GM19193 (cell line): Measurements from ENCODE around the gene UBE2E2.

Experiments used
- POLR2A ChIP-seq: IDR thresholded peaks from 4 replicates; pipeline ENCODE4 v1.6.1; 2011; ENCODE audit not compliant: insufficient read depth, insufficient read length; ENCODE audit errors: extremely low read depth

Gene UBE2E2

DNA sequence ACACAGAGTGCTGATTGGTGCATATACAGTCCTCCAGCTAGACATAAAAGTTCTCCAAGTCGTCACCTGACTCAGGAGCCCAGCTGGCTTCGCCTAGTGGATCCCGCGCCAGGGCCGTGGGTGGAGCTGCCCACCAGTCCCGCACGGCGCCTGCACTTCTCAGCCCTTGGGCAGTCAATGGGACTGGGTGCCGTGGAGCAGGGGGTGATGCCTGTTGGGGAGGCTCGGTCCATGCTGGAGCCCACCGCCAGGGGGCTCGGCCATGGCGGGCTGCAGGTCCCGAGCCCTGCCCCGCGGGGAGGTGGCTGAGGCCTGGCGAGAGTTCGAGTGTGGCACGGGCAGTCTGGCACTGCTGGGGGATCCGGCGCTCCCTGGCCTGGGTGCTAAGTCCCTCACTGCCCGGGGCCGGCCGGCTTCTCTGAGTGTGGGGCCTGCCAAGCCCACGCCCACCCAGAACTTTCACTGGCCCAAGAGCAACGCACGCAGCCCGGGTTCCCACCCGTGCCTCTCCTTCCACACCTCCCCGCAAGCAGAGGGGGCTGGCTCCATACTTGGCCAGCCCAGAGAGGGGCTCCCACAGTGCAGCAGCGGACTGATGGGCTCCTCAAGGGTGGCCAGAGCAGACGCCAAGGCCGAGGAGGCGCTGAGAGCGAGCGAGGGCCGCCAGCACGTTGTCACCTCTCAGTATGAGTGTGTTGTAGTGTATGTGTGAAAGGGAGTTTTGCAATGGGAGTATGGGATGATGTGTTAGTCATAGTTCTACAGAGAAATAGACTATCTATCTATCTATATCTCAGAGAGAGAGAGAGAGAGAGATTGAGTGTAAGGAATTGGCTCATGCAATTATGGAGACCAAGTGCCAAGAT, 69.0 kb downstream of the UBE2E2 start:
- no peak for TF ChIP-seq POLR2A

GRCh38 chr3:23272820-23273219, 69.7 kb downstream of the UBE2E2 start:
- no peak for TF ChIP-seq POLR2A

GRCh38 chr3:23275061-23275460, 71.9 kb downstream of the UBE2E2 start:
- no peak for TF ChIP-seq POLR2A

DNA sequence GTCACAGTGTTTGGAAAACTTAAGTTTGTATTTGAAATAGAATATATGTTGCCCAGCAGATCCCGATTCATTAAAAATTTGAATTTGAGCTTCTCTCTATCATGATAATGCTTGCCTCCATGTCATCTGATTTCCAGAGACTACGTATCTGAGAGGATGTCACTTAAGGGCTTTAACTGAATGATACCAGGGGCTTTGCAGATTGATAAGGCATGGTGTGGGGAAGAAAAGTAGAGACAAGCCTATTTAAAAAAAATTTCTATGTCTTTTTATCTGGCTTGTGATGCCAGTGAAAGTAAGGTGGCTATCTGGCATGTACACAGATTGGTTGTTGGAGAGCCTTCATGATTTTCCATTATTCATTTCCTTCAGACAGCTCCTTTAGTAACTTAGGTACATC, 72.7 kb downstream of the UBE2E2 start:
- no peak for TF ChIP-seq POLR2A

GRCh38 chr3:23276913-23277658, 74.0 kb downstream of the UBE2E2 start:
- TF ChIP-seq POLR2A: no peak

- TF ChIP-seq POLR2A: no peak
Measured at GRCh38 chr3:23277688-23278087, 74.6 kb downstream of the UBE2E2 start.

DNA sequence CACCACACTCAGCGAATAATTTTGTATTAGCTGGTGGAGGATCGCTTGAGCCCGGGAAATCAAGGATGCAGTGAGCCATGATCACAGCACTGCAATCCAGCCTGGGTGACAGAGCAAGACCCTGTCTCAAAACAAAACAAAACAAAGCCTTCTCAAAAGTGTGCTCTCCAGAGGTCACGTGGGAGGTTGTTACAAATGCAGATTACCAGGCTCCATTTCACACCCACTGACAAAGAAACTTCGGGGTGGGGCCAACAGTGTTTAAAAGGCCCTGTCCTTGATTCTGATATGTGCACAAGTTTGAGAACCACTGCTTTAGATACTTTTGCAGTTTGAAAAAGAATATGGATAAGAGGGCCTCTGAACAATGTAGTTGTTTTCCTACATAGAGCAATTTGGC, 80.5 kb downstream of the UBE2E2 start:
- TF ChIP-seq POLR2A: no peak

- no peak for TF ChIP-seq POLR2A
Measured at GRCh38 chr3:23288286-23288685, 85.2 kb downstream of the UBE2E2 start.

DNA sequence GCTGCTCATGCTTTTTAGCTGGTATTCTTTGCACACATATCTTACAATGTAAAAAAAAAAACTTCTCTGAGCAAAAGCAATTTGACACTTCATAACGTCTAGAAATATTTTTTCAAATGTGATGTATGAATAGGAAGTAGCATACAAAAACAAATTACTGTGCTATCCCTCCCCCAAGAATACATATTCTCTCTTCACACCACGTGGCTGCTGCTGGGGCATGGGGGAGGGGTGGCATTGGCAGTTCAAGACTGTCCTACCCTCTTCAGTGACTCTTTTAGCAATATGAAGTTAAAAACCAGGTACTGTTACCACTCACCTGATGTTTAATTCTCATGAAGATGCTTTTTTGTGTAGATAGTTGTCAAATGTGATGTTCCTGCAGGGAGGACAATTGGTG, 85.6 kb downstream of the UBE2E2 start:
- no peak for TF ChIP-seq POLR2A

GRCh38 chr3:23292432-23292831, 89.3 kb downstream of the UBE2E2 start:
- TF ChIP-seq POLR2A: no peak

- TF ChIP-seq POLR2A: no peak
Measured at GRCh38 chr3:23294770-23295387, 91.8 kb downstream of the UBE2E2 start.

DNA sequence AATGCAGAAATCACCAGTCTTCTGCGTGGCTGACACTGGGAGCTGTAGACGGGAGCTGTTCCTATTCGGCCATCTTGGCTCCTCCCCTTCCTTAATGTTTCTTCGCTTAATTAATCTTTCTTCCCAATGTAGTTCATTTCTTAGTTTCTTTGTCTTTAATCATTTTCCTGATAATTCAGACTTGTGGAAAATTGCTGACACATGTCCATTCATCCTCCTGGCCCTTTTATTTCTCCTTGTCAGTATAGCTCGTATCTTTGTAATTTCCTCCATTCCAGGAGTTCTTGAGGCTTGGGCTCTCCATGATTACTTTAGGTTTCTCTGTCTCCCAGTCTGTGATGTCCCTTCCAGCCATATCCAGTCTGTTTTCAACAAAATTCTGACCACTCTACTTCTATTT, 98.7 kb downstream of the UBE2E2 start:
- TF ChIP-seq POLR2A: no peak

GRCh38 chr3:23302271-23302670, 99.1 kb downstream of the UBE2E2 start:
- no peak for TF ChIP-seq POLR2A

DNA sequence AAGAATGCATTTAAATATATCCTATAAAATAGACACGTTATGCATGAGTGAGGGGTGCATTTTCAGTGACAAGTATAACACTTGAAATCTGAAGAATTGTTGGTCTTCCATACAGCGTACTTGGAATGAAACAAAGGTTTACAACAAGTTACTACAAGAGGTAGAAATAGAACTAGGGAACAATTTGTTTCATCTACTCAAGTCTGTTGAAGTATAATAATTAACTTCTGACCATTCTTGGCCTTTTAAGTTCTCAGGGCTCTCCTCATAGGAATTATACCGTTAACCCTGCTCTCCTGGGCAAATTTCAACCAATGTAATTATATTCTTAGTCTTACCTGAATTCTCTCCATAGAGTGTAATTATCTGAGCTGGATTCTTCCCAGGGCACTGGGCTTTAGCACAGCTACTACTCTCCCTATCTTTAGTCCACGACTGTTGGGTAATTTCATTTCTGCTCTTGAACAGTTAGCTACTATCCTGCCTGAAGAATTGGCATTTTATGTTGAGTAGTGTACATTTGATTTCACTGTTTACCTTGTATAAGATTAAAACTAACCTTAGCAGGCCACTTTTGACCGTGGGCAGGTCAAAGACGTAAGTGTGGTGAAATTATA, 100.6 kb downstream of the UBE2E2 start:
- TF ChIP-seq POLR2A: no peak

- no peak for TF ChIP-seq POLR2A
Measured at GRCh38 chr3:23304424-23304823, 101.3 kb downstream of the UBE2E2 start.
